SK-N-SH (cell line): Measurements from ENCODE around the gene CRYBG1. TPM values are rescaled to one million over a fixed set of nuclear protein-coding genes. Genes with fewer than 3 reads are reported as not detected.

Experiments
- CTCF ChIA-PET: fragments of 300-600, 350-600 bp; formaldehyde crosslinking; extraction: SDS; loops from one replicate; lab custom pipeline; 2021; lab: Yijun Ruan, JAX
- POLR2A ChIA-PET: fragments of 350-600 bp; sonication (Branson Sonifier 250); formaldehyde crosslinking; extraction: SDS; loops from one replicate; lab custom pipeline; 2020; ENCODE audit warnings: antibody characterized with exemption, inconsistent platforms; lab: Yijun Ruan, JAX
- DNase-seq: peaks from one replicate; pipeline ENCODE4 v3.0.0; 2012
- H2AFZ ChIP-seq: fragments of 200-600 bp; sonication (generic); 2 replicates; pipeline ENCODE4 v1.8.1; 2016; ENCODE audit warnings: antibody characterized with exemption, mild to moderate bottlenecking, low read depth
- H3F3A ChIP-seq: fragments of 200-600 bp; sonication (generic); replicated peaks from 2 replicates; pipeline ENCODE3; 2016; ENCODE audit warnings: antibody characterized with exemption, mild to moderate bottlenecking; ENCODE audit not compliant: insufficient read depth
- H3K27ac ChIP-seq, 2 experiments: fragments of 200-500 bp in 1 of 2; fragments of 200-600 bp in 1 of 2; sonication (Bioruptor generic) in 1 of 2; sonication (generic), shearing (Covaris generic) in 1 of 2; 2 replicates each; pipeline versions ENCODE4 v1.5.1 to v1.6.1; 2014 to 2016; ENCODE audit warnings: low read depth in 2 of 2, inconsistent platforms in 1 of 2, low read length in 1 of 2, mild to moderate bottlenecking in 1 of 2, mixed read lengths in 1 of 2
- H3K27me3 ChIP-seq: fragments of 200-600 bp; sonication (generic), shearing (Covaris generic); 2 replicates; pipeline ENCODE4 v1.6.1; 2016; ENCODE audit warnings: mixed run types; ENCODE audit not compliant: insufficient read depth
- H3K36me3 ChIP-seq, 2 experiments: fragments of 200-500 bp in 1 of 2; fragments of 200-600 bp in 1 of 2; sonication (Bioruptor generic) in 1 of 2; sonication (generic) in 1 of 2; replicated peaks in 1 of 2; 2 replicates each; pipeline versions ENCODE3 to v1.5.1; 2014 to 2016; ENCODE audit warnings: low read length in 1 of 2, mild to moderate bottlenecking in 1 of 2; ENCODE audit not compliant: insufficient read depth in 2 of 2, control insufficient read depth in 1 of 2
- H3K4me1 ChIP-seq, 2 experiments: fragments of 200-500 bp in 1 of 2; fragments of 200-600 bp in 1 of 2; sonication (Bioruptor generic) in 1 of 2; sonication (generic), shearing (Covaris generic) in 1 of 2; 2 replicates each; pipeline versions ENCODE4 v1.5.1 to v1.6.1; 2014 to 2016; ENCODE audit warnings: low read depth in 1 of 2, low read length in 1 of 2, mixed run types in 1 of 2; ENCODE audit not compliant: insufficient read depth in 2 of 2, control insufficient read depth in 1 of 2
- H3K4me2 ChIP-seq: fragments of 200-600 bp; sonication (generic), shearing (Covaris generic); 2 replicates; pipeline ENCODE4 v1.6.1; 2017; ENCODE audit warnings: mixed run types
- H3K4me3 ChIP-seq, 2 experiments: fragments of 200-500 bp in 1 of 2; fragments of 200-600 bp in 1 of 2; sonication (Bioruptor generic) in 1 of 2; sonication (generic), shearing (Covaris generic) in 1 of 2; 2 replicates each; pipeline versions ENCODE4 v1.5.1 to v1.8.1; 2014 to 2016; ENCODE audit warnings: low read depth in 2 of 2, inconsistent platforms in 1 of 2, low read length in 1 of 2, mild to moderate bottlenecking in 1 of 2, mixed read lengths in 1 of 2, moderate library complexity in 1 of 2
- H3K79me2 ChIP-seq: fragments of 200-600 bp; sonication (generic); 2 replicates; pipeline ENCODE4 v1.8.1; 2017; ENCODE audit warnings: mild to moderate bottlenecking; ENCODE audit not compliant: insufficient read depth
- H3K9ac ChIP-seq: fragments of 200-600 bp; sonication (generic); 2 replicates; pipeline ENCODE4 v1.6.1; 2017; ENCODE audit warnings: mixed run types
- H3K9me2 ChIP-seq: fragments of 200-600 bp; sonication (generic); 2 replicates; pipeline ENCODE4 v1.6.1; 2017; ENCODE audit warnings: mixed run types
- H3K9me3 ChIP-seq: fragments of 200-600 bp; sonication (generic); 2 replicates; pipeline ENCODE4 v1.6.1; 2017; ENCODE audit warnings: mixed run types, mild to moderate bottlenecking, moderate library complexity
- H4K20me1 ChIP-seq: fragments of 200-600 bp; sonication (generic); 2 replicates; pipeline ENCODE4 v1.6.1; 2017; ENCODE audit warnings: mild to moderate bottlenecking, mixed run types; ENCODE audit not compliant: insufficient read depth
- ELF1 ChIP-seq: IDR thresholded peaks from 2 replicates; pipeline ENCODE4 v1.4.0; 2012
- EP300 ChIP-seq, 2 experiments: IDR thresholded peaks; 2 replicates each; pipeline versions ENCODE4 v1.4.0 to v1.6.1; 2012; ENCODE audit warnings: borderline replicate concordance in 1 of 2, low read depth in 1 of 2, low read length in 1 of 2
- FOSL2 ChIP-seq: IDR thresholded peaks from 2 replicates; pipeline ENCODE4 v1.4.0; 2012; ENCODE audit warnings: low read depth, mild to moderate bottlenecking, moderate library complexity, borderline replicate concordance
- FOXJ3 ChIP-seq: sonication (generic); formaldehyde crosslinking; IDR thresholded peaks from 2 replicates; pipeline ENCODE4 v1.5.1; 2020; ENCODE audit warnings: mild to moderate bottlenecking, missing genetic modification reagents
- JUND ChIP-seq: IDR thresholded peaks from 2 replicates; pipeline ENCODE4 v1.4.0; 2012
- MXI1 ChIP-seq: IDR thresholded peaks from 2 replicates; pipeline ENCODE4 v1.6.1; 2012; ENCODE audit warnings: mild to moderate bottlenecking, low read depth, low read length, improper control_type of control experiment
- NFIC ChIP-seq: IDR thresholded peaks from 2 replicates; pipeline ENCODE4 v1.4.0; 2012; ENCODE audit warnings: borderline replicate concordance
- PBX3 ChIP-seq: IDR thresholded peaks from 2 replicates; pipeline ENCODE4; 2012
- POLR2AphosphoS5 ChIP-seq: IDR thresholded peaks from 2 replicates; pipeline ENCODE4 v1.6.1; 2012; ENCODE audit warnings: low read depth, low read length
- RAD21 ChIP-seq: IDR thresholded peaks from 2 replicates; pipeline ENCODE4 v1.6.1; 2012; ENCODE audit warnings: mild to moderate bottlenecking, low read length
- RCOR1 ChIP-seq: fragments of 150-350 bp; IDR thresholded peaks from 2 replicates; pipeline ENCODE4 v1.6.1; 2017; ENCODE audit warnings: antibody characterized with exemption, low read length
- RFX5 ChIP-seq: IDR thresholded peaks from 2 replicates; pipeline ENCODE4 v1.6.1; 2012; ENCODE audit warnings: mild to moderate bottlenecking, improper control_type of control experiment, low read length
- SIN3A ChIP-seq: IDR thresholded peaks from 2 replicates; pipeline ENCODE4 v1.6.1; 2012; ENCODE audit warnings: low read depth, mild to moderate bottlenecking, low read length, moderate library complexity, borderline replicate concordance
- TAF1 ChIP-seq: IDR thresholded peaks from 2 replicates; pipeline ENCODE4 v1.6.1; 2012; ENCODE audit warnings: low read depth, mild to moderate bottlenecking, low read length, moderate library complexity, borderline replicate concordance
- TCF12 ChIP-seq: IDR thresholded peaks from 2 replicates; pipeline ENCODE4 v1.4.0; 2012
- TEAD4 ChIP-seq: IDR thresholded peaks from 2 replicates; pipeline ENCODE4 v1.4.0; 2012; ENCODE audit warnings: mild to moderate bottlenecking, borderline replicate concordance; ENCODE audit not compliant: insufficient read depth
- YY1 ChIP-seq: IDR thresholded peaks from 2 replicates; pipeline ENCODE4 v1.4.0; 2012; ENCODE audit warnings: low read depth, mild to moderate bottlenecking
- ZBTB33 ChIP-seq: IDR thresholded peaks from 2 replicates; pipeline ENCODE4 v1.4.0; 2012; ENCODE audit warnings: low read depth, borderline replicate concordance
- WGBS: methylation state at CpG from one replicate; pipeline ENCODE4 v1.1.6; 2017; ENCODE audit warnings: low lambda C conversion rate; 5-methylcytosine and 5-hydroxymethylcytosine counted together
- polyA plus RNA-seq, 3 experiments: library from polyadenylated mRNA; depleted of rRNA; stranded (reverse); fragments of >200 nt; gene quantifications; 2 replicates each; pipeline ENCODE4 v1.2.3, GENCODE V29; 2012
- TF ChIP-seq, protein P1 (sequence below): fragments of 150-350 bp; IDR thresholded peaks from 2 replicates; pipeline ENCODE4 v1.6.1; 2016; ENCODE audit warnings: mild to moderate bottlenecking, low read depth, low read length
- TF ChIP-seq, protein P2 (sequence below): fragments of 200-600 bp; sonication (generic); IDR thresholded peaks from 2 replicates; pipeline ENCODE4 v1.6.1; 2017; ENCODE audit warnings: antibody characterized with exemption, mild to moderate bottlenecking, moderate library complexity

CRYBG1 gene
- polyA plus RNA-seq, 1 of the 3 experiments (the other 2 are of a cell fraction), result 13.8 TPM

DNA sequence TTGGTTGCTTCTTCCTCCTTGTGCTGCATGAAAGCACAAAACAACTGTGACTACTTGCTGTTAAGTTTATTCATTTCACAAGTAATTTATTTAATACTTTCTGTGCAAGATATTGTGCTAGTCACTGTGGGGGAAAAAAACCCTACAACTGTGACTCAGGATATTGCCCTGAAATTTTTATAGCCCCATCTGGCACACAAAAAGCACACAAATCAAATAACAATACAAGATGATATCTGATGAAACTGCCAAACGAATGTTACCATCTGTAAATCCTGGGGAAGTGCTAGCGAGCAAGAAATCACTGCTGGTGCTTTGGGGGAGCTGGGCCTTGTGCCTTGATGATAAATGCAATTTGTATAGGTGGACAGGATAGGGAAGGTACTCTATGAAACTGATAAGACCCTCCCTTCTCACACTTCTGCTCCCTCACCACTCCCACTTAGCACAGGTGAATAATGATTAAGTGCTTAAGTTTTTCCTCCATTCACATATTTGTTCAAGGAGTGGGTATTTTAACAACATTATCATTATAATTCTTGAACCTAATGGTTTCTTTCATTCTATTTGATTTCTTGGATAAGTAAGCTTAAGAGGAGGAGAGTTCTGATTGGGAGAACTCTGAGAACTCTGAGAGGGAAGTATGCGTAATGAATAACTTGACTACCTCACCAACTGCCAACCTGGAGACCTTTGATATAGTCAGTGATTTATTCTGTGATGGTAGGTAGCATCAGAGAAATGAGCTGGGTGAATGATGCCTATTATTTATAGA is 153.5 kb downstream of the CRYBG1 start:
- H3K9me3 ChIP-seq, result no peaks in the 10 kb centered on the region
- peaks cover 42% of the 10 kb centered on the region for H3F3A ChIP-seq
- CTCF ChIA-PET, result interaction anchor here (1.2 to 1.6 kb wide), 3 partner anchors 53 to 174 kb away, joined by 3 to 6 read pairs (median 5); no protein-coding TSS in a partner anchor
- peaks cover 66% of the 10 kb centered on the region for H3K79me2 ChIP-seq
- TF ChIP-seq JUND (peak; percentile 47; the same call in 1 of the 2 replicates), EP300 (IDR thresholded peaks at IDR 0.05; ENCODE audit: borderline replicate concordance in 1 of 2, low read depth in 1 of 2, low read length in 1 of 2) (peak in 1 of 2 experiments; percentile 47; a peak in 1 of 4 replicates), TCF12 (peak; percentile 81), PBX3 (peak; percentile 75), RCOR1 (no peak), FOSL2 (0 out of 2 replicates have a peak, but pooled peaks have one; percentile 23), RFX5 (no peak), TEAD4 (peak; percentile 12; the same call in 1 of the 2 replicates), NFIC (peak; percentile 36; the same call in 1 of the 2 replicates)
- TF ChIP-seq, protein P1, sequence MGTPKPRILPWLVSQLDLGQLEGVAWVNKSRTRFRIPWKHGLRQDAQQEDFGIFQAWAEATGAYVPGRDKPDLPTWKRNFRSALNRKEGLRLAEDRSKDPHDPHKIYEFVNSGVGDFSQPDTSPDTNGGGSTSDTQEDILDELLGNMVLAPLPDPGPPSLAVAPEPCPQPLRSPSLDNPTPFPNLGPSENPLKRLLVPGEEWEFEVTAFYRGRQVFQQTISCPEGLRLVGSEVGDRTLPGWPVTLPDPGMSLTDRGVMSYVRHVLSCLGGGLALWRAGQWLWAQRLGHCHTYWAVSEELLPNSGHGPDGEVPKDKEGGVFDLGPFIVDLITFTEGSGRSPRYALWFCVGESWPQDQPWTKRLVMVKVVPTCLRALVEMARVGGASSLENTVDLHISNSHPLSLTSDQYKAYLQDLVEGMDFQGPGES, result no peak
- peaks cover 7 to 17% of the 10 kb centered on the region in 2 experiments; a peak in 3 of 4 replicates for H3K4me1 ChIP-seq
- peak overlapping the region; percentile 74 to 89; a peak in 3 of 4 replicates for H3K27ac ChIP-seq
- WGBS, result 28% methylated on average over 3 of the region's 3 CpGs
- no peaks in the 10 kb centered on the region for H4K20me1 ChIP-seq
- H3K4me2 ChIP-seq, result peak overlapping the region; percentile 95
- POLR2A ChIA-PET, result no interaction called here
- H3K4me3 ChIP-seq, result peak overlapping the region; percentile 71 to 83; a peak in 3 of 4 replicates
- H3K9me2 ChIP-seq, result no peaks in the 10 kb centered on the region
- DNase-seq, result peak; percentile 20
- no peaks in the 10 kb centered on the region for H3K27me3 ChIP-seq
- H2AFZ ChIP-seq, result no peak overlapping the region
- no peaks in the 10 kb centered on the region for H3K36me3 ChIP-seq
- H3K9ac ChIP-seq, result peak overlapping the region; percentile 86; the same call in 1 of the 2 replicates

DNA sequence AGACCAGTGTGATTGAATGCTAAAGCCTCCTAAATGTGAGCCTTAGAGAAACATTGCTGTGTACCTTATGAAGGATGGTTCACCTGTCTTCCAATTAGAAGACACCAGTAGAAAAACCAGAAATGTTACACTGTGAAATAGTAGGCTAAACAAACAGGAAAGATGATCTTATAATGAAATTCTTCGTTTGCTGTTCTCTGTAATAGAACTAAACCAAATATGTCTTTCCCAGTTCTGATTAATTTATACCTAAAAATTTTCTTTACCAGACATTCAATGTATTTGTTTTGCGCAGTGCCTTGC is 154.0 kb downstream of the CRYBG1 start:
- Histone ChIP-seq H4K20me1 (no peaks in the 10 kb centered on the region), H3K9me3 (no peaks in the 10 kb centered on the region), H3K9me2 (no peaks in the 10 kb centered on the region), H3K36me3 (no peaks in the 10 kb centered on the region), H3K9ac (peak overlapping the region; percentile 86; the same call in 1 of the 2 replicates), H3F3A (peaks cover 47% of the 10 kb centered on the region), H2AFZ (no peak overlapping the region), H3K27ac (peak overlapping the region; percentile 74 to 89; a peak in 3 of 4 replicates), H3K27me3 (no peaks in the 10 kb centered on the region), H3K4me2 (peak overlapping the region; percentile 95), H3K4me1 (peaks cover 7 to 17% of the 10 kb centered on the region in 2 experiments; a peak in 3 of 4 replicates), H3K79me2 (peaks cover 66% of the 10 kb centered on the region), H3K4me3 (peak overlapping the region; percentile 71 to 83; a peak in 3 of 4 replicates)
- ChIA-PET CTCF (interaction anchor here (1.6 kb wide), 2 partner anchors 62 to 175 kb away, joined by 3 to 6 read pairs; no protein-coding TSS in a partner anchor), POLR2A (no interaction called here)
- WGBS, result 65% methylated on average over 2 of the region's 2 CpGs
- no peak for DNase-seq
- no peak for TF ChIP-seq ZBTB33
- no peak for TF ChIP-seq SIN3A
- no peak for TF ChIP-seq RFX5
- no peak for TF ChIP-seq TEAD4
- no peak for TF ChIP-seq MXI1
- no peak for TF ChIP-seq FOXJ3 (CRISPR knock-in tag)
- no peak for TF ChIP-seq RAD21
- no peak for TF ChIP-seq PBX3
- TF ChIP-seq YY1, result no peak
- TF ChIP-seq TAF1, result no peak
- no peak for TF ChIP-seq ELF1
- TF ChIP-seq, protein P2, sequence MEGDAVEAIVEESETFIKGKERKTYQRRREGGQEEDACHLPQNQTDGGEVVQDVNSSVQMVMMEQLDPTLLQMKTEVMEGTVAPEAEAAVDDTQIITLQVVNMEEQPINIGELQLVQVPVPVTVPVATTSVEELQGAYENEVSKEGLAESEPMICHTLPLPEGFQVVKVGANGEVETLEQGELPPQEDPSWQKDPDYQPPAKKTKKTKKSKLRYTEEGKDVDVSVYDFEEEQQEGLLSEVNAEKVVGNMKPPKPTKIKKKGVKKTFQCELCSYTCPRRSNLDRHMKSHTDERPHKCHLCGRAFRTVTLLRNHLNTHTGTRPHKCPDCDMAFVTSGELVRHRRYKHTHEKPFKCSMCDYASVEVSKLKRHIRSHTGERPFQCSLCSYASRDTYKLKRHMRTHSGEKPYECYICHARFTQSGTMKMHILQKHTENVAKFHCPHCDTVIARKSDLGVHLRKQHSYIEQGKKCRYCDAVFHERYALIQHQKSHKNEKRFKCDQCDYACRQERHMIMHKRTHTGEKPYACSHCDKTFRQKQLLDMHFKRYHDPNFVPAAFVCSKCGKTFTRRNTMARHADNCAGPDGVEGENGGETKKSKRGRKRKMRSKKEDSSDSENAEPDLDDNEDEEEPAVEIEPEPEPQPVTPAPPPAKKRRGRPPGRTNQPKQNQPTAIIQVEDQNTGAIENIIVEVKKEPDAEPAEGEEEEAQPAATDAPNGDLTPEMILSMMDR, result no peak
- TF ChIP-seq POLR2AphosphoS5, result no peak
